SK-N-SH treated with all-trans-retinoic acid at 6 μM for 48 hours (cell line): Measurements from ENCODE around the gene ZNF423.

Source experiments
- ARNTL ChIP-seq: fragments of 450-650 bp; formaldehyde crosslinking; IDR thresholded peaks from 2 replicates; pipeline ENCODE4 v1.5.0; 2020; ENCODE audit warnings: low read depth, mild to moderate bottlenecking, moderate library complexity, borderline replicate concordance
- CSDC2 ChIP-seq: fragments of 250-450 bp; sonication (Bioruptor Pico); IDR thresholded peaks from 2 replicates; pipeline ENCODE4 v1.5.0; 2020; ENCODE audit warnings: mild to moderate bottlenecking, moderate library complexity
- TF ChIP-seq, protein P1 (sequence below): fragments of 250-450 bp; sonication (Bioruptor Pico); IDR thresholded peaks from 2 replicates; pipeline ENCODE4 v1.5.0; 2020; ENCODE audit warnings: mild to moderate bottlenecking, moderate library complexity

DNA sequence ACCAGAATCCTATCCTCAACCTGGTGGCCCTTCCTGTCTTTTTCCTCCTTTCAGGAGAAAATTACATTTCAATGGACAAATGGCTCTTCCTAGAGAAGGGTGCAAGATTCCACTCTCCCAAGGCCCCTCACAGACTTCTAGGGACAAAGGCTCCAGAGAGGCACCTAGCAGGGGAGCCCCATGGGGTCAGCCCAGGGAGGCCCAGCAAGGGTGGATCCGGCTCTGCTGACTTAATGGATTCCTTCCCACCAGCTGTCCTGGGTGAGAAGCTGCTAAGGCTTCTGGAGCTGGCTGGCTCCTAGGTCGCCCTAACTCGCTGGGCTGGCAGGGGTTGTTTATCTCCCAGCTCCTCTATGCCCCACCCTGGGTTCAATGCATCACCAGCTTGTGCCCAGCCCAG lies 152.4 kb downstream of the ZNF423 start:
- TF ChIP-seq ARNTL (CRISPR knock-in tag) (no peak), CSDC2 (CRISPR knock-in tag) (no peak)
- TF ChIP-seq, protein P1, sequence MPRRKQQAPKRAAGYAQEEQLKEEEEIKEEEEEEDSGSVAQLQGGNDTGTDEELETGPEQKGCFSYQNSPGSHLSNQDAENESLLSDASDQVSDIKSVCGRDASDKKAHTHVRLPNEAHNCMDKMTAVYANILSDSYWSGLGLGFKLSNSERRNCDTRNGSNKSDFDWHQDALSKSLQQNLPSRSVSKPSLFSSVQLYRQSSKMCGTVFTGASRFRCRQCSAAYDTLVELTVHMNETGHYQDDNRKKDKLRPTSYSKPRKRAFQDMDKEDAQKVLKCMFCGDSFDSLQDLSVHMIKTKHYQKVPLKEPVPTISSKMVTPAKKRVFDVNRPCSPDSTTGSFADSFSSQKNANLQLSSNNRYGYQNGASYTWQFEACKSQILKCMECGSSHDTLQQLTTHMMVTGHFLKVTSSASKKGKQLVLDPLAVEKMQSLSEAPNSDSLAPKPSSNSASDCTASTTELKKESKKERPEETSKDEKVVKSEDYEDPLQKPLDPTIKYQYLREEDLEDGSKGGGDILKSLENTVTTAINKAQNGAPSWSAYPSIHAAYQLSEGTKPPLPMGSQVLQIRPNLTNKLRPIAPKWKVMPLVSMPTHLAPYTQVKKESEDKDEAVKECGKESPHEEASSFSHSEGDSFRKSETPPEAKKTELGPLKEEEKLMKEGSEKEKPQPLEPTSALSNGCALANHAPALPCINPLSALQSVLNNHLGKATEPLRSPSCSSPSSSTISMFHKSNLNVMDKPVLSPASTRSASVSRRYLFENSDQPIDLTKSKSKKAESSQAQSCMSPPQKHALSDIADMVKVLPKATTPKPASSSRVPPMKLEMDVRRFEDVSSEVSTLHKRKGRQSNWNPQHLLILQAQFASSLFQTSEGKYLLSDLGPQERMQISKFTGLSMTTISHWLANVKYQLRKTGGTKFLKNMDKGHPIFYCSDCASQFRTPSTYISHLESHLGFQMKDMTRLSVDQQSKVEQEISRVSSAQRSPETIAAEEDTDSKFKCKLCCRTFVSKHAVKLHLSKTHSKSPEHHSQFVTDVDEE (CRISPR knock-in tag) = no peak
